Measurements from ENCODE around the gene PHAF1.

The PHAF1 gene

GRCh38 chr16:67196881-67197280, 87.1 kb downstream of the PHAF1 start:
- DNase-seq (ENCODE audit: low read depth), result no peak

DNA sequence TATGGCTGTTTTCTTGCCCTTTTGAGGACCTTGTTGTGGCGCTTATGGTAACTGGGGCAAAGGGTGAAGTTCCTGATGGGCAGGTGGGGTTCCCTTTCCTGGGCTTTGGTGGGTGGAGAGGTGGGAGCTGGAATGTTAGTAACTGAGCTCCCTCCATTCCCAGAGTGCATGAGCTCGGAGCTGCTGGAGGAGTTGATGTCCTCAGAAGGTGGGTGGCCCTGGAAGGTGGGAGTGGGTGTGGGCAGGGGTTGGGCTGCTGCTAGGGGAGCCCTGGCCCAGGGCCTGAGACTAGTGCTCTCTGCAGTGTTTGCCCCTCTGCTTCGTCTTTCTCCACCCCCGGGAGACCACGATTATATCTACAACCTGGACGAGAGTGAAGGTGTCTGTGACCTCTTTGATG, 88.0 kb downstream of the PHAF1 start:
- no peak for DNase-seq (ENCODE audit: low read depth)

Measured in HS-27A (cell line).